ENCODE results near the gene NRG3.

NRG3 gene

DNA sequence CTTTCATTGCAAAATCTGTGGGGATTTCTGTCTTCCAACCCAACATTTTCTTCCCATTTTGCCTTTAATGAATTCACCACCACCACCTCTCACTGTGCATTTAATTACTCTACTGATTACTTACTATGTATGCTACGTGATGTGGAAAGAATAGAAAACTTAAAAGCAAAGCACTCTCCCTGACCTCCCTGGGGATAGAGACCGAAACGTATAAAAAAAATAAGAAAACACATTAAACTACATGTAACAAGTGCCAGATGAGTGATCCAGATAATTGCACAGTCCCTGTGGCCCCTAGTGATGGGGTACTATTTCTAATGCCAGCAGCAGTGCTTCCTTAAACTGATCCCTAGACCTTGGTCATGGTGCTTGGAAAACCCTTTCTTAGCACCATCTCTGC, 478.4 kb downstream of the NRG3 start:
- H3K27ac ChIP-seq: no peak overlapping the region
- TF ChIP-seq, protein P1, sequence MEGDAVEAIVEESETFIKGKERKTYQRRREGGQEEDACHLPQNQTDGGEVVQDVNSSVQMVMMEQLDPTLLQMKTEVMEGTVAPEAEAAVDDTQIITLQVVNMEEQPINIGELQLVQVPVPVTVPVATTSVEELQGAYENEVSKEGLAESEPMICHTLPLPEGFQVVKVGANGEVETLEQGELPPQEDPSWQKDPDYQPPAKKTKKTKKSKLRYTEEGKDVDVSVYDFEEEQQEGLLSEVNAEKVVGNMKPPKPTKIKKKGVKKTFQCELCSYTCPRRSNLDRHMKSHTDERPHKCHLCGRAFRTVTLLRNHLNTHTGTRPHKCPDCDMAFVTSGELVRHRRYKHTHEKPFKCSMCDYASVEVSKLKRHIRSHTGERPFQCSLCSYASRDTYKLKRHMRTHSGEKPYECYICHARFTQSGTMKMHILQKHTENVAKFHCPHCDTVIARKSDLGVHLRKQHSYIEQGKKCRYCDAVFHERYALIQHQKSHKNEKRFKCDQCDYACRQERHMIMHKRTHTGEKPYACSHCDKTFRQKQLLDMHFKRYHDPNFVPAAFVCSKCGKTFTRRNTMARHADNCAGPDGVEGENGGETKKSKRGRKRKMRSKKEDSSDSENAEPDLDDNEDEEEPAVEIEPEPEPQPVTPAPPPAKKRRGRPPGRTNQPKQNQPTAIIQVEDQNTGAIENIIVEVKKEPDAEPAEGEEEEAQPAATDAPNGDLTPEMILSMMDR (conservative IDR thresholded peaks at IDR 0.05): no peak

DNA sequence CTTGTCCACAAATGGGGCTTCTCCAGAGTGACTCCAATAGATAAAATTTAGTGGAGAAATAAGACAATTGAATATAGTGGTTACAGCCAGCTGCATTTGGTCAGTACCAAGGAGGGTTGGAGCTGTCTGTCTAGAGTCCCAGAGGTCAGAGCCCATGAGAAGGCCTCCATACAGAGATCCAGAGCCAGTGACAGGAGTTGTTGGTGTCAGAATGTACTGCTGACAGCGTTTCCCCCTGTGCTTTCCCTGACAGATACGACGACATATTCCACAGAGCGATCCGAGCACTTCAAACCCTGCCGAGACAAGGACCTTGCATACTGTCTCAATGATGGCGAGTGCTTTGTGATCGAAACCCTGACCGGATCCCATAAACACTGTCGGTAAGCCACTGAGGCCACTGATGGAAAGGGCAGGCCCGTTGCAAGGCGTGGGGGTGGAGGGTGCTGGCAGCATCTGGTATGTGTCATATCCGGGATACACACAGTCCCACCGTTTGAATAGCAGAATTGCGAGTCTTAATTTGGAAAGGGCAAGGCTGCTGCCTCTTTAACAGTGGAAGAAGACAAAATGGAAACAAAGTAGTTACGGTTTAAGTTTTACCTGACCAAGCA, 483.6 kb downstream of the NRG3 start:
- TF ChIP-seq, protein P1 (conservative IDR thresholded peaks at IDR 0.05): no peak

GRCh38 chr10:82361256-82361655, 486.3 kb downstream of the NRG3 start:
- TF ChIP-seq, protein P1 (conservative IDR thresholded peaks at IDR 0.05): no peak
- H3K27ac ChIP-seq: no peak overlapping the region

More for the DNA sequence above, 483.6 kb downstream of the NRG3 start:
- no peak overlapping the region for H3K27ac ChIP-seq

GRCh38 chr10:82377608-82378007, 502.6 kb downstream of the NRG3 start:
- TF ChIP-seq, protein P1 (conservative IDR thresholded peaks at IDR 0.05): peak; percentile 69
- no peak overlapping the region for H3K27ac ChIP-seq

GRCh38 chr10:82378146-82378545, 503.2 kb downstream of the NRG3 start:
- TF ChIP-seq, protein P1 (conservative IDR thresholded peaks at IDR 0.05): no peak
- no peak overlapping the region for H3K27ac ChIP-seq

GRCh38 chr10:82383350-82383749, 508.4 kb downstream of the NRG3 start:
- TF ChIP-seq, protein P1 (conservative IDR thresholded peaks at IDR 0.05): no peak
- no peak overlapping the region for H3K27ac ChIP-seq

GRCh38 chr10:82390866-82391658, 516.1 kb downstream of the NRG3 start:
- TF ChIP-seq, protein P1 (conservative IDR thresholded peaks at IDR 0.05): no peak

More at GRCh38 chr10:82390866-82391658, 516.1 kb downstream of the NRG3 start:
- no peak overlapping the region for H3K27ac ChIP-seq

Data from VCaP (cell line).